ENCODE data around the gene SMCO1.
"Not testable (repeated sequence)": the region's sequence is repeated elsewhere in the genome, so short reads cannot be mapped to it uniquely, and the experiment has no call there.

- not testable (repeated sequence) for TF ChIP-seq POLR2A, CTCF (IDR thresholded peaks at IDR 0.05)
These were observed 11.1 kb downstream of the SMCO1 start for GRCh38 chr3:196504077-196504398.

Data from esophagus squamous epithelium (tissue), 4 donors.